Measurements from ENCODE around the gene ATMIN.

Gene ATMIN

DNA sequence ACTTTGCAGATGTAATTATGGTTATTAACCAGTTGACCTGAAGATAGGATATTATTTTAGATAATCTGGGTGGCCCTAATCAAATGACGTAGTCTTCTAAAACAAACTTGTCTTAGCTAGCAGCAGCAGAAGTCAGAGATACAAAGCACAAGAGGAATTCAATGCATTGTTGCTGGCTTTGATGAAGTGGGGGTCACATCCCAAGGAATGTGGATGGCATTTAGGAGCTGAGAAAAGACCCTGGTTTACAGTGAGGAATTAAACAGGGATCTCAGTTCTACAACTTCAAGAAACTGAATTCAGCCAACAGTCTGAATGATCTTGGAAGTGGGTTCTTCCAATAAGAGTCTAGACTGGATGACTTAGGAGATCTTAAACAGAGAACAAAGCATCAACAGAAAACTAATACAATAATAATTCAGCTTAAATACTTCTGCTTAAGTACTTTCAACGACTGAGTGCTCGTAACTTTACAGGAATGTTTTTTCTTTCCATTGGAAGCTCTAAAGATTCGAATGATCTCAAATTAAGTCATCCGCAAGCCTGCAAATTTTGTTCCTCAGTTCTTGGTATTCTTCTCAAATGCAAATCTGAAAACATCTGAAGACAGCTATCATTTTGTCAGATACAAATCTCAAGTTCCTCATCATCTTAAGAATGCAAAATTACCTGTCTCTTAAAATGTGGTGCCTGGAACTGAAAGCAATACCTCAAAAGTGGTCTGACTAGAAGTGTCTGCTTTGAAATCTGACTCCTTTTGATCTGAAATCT is 38.1 kb downstream of the ATMIN start:
- no peak for DNase-seq

DNA sequence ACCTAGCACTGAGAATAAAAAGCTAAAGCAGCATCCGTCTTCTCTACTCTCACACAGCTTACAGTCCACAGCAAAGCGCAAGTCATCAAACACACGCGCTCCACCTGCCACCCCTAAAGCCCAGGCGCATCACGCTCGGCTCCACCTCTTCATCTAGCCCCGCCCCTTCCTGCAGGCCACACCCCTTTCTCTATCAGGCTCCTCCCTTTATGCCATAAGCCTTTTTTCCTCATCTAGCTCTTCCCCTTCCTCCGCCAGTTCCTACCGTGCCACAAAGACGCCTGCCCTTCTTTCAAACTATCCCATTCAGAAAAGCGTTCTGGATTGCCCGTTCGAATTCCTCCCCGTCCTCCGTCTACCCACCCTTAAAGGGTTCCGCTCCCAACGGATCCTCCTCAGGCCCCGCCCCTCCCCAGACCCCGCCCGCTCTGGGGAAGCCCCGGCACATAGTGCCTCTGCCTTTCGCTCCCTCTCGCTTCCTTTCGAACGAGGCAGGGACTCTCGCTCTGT is 41.0 kb downstream of the ATMIN start:
- peak; percentile 89 for DNase-seq

DNA sequence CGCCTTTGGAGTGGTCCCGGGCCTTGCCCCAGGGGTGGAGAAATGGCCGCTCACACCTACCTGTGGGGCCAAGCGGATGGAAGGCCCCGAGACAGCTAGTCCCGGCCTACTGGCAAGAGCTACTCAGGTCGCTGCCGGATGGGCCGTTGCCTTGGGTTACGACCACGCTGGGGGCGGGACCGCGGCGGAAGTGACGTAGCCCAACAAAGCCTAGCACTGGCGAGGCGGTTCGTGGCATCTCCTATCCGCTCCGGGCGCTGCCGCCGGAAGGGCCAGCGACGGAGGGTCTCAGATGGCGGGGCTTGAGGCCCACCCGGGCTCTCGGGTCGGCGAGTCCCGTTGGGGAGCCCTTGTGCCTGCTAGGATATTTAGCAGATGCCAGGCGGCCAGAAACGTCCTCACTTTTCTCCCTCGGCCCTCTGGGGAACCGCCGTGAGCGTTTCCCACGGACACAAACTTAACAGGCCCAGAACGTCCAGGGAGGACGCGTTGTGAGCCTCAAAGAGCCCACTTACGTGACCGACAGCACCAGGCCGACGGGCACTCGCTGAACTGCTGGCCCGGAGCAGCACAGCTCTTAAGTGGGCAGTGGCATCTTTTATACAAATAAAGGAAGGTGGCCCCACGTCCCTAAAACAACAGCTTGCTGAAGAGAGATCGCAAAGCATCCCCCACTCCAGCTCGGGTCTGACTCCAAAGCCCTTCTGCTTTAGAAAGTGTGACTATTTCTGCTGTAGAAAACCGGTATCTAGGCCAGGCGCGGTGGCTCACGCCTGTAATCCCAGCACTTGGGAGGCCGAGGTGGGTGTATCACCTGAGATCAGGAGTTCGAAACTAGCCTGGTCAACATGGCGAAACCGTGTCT is 41.7 kb downstream of the ATMIN start, which contains the start of gene C16orf46:
TSS of gene C16orf46 (minus strand) at position 163 of the 865 bp plus-strand sequence. CDS start 13,283 bp downstream, outside the sequence.
- peak; percentile 95 for DNase-seq

DNA sequence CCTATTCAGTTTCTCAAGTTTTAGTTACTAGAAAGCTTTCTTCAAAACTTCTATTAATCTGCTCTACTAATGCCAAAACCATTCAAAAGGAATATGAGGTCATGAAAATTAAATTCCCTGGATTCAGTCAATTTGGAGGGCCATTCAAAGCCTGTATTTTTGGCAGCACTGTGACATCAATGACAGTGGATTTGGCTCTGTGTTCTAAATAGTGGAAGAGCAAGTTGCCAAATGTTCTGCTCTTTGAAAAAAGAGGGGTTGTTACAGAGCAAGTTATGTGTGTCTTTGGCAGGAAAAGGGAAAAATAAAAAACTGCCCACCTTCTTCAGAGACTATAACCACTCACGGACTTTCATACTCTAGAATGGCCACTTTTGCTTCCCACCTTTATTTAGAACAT is 44.6 kb downstream of the ATMIN start:
- DNase-seq: no peak

DNA sequence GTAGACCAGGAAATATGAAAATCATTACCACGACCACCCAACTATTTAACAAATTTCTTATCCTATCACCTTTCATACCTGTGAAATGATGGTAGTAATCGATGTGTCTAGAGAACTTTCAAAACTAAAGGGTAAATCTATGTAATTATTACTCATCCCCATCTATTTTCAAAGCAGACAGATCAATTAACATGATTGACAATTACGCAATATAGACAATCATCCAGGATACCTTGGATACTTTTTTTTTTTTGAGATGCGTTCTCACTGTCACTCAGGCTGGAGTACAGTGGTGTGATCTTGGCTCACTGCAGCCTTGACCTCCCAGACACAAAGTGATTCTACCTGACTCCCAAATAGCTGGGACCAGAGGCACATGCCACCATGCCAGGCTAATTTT is 45.4 kb downstream of the ATMIN start:
- DNase-seq: no peak

DNA sequence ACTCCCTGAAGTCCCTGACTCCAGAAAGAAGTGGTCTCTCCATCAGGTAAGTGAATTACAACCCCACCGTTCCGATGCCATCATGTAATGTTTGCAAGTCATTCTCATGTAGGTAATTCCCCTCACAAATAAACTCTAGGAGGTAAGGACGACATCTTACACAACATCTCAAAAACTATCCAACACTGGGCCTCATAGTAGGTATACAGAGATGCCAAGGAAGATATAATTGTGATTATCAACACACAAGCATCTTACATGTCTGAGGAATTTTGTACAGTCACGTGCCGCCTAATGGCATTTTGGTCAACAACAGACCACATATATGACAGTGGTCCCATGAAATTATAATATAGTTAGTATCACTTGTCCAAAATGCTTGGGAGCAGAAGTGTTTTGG is 53.2 kb downstream of the ATMIN start:
- no peak for DNase-seq

DNA sequence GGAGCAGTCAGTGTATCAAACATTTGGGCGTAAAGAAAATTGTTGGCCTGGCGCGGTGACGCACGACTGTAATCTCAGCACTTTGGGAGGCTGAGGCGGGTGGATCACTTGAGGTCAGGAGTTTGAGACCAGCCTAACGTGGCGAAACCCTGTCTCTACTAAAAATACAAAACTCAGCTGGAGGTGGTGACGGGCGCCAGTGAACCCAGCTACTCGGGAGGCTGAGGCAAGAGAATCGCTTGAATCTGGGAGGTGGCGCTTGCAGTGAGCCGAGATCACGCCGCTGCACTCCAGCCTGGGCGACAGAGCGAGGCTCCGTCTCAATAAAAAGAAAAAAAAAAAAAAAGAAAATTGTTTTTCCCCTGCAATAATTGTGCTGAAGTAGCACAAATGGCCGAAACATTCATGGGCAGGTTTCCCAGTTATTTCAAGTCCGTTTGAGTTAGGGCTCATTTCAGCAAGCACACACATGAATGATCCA is 59.2 kb downstream of the ATMIN start:
- DNase-seq: no peak

DNA sequence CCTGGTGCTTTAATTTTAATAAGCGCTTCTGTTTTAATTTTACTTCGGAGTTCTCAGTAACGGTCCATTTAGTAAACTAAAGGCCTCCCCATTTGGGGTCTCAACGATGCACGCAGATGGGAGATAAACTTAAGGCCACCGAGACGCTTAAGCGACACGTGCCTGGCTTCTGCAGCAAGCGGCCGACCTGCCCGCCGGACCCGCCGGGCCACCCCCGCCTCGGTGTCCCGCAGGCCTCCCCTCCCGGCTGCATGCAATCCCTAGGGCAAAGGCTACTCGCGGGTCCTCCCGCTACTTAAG is 60.0 kb downstream of the ATMIN start:
- DNase-seq: no peak

DNA sequence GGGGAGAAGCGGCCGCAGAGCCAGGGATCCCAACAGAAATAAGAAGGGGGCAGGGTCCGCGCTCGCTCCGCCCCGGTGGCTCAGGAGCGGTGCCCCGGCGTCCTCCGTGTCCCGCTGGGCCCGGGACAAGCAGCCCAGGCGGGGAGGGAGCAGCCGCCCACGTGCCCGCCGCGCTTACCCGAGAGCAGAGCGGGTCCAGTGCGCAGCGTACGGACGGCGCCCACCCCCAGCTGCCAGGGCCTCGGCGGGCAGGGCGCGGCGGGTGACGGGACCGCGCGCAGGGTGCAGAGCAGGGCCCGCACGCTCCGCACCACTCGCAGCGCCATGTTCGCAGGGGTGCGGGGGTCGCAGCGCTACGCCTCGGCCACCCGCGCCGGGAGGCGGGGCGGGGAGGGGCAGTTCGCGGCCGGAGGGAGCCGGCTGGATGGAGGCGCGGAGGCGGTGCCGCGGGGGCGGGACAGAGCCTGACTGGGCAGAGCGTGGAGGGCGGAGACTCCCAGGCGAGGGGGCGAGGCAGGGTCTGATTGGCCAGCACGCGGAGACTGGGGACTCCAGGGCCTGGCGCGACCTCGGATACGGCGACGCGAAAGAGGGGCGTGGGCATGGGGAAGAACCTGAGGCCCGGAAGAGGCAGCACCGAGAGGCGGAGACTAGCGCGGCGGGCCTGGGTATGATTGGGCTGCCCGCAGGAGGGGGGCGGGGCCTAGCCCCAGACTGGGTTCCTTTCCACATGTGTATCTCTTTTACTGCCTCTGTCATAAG is 60.5 kb downstream of the ATMIN start, which contains the start of gene GCSH:
TSS of gene GCSH (minus strand) at position 443 of the 762 bp plus-strand sequence. CDS start at position 326, 117 bp downstream.
- peak; percentile 99 for DNase-seq

DNA sequence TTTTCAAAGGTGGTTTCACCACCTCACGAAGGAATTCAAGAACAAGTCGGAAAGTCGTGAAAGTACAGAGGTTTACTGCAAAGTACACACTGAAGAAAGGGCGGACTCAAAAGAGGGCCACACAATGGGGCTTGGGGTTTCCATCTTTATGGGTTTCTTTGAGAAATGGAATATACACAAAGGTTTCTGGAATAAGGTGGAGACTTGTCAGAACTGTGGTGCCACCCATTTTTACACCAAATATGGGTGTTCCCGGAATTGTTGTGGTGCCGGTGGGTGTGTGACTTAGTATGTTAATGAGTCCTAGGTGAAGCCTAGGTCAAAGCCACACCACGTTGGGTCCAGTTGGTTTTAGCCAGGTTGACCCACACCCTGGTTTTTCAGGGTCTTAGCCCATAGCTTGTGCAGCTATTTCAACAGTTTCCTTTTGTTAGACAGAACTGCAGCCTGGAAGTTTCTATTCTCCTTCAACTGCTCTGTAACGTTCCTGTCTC is 61.1 kb downstream of the ATMIN start:
- no peak for DNase-seq

Measured in CD4-positive, alpha-beta T cell treated with Interferon gamma for 1 hour (primary cell).